ENCODE measurements around the gene SS18L1.

DNA sequence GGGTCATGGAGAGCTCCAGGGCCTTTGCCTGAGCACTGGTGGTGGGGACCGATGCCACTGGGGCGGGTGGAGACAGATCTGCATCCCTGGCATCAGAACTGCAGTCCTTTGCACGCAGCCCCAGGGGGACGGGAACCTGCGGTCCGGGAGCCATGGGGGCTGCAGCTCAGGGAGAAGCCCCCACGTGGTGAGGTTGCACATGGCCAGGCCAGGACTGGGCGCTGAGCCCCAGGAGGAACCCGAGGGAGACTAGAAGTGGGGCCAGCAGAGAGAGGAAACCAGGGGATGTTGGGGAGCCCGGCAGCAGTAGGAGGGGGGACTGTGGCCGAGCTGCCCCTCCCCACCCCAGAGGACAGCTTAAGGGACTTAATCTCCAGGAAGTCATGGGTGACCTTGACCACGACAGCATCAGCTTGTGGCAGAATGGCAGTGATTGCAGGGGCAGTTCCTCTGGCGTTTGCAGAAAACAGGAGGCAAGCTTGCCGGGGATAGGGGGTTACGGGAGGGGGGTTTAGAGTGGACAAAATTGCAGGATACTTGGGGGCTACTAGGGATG, 39.3 kb upstream of the SS18L1 start:
- TF ChIP-seq, protein P1, sequence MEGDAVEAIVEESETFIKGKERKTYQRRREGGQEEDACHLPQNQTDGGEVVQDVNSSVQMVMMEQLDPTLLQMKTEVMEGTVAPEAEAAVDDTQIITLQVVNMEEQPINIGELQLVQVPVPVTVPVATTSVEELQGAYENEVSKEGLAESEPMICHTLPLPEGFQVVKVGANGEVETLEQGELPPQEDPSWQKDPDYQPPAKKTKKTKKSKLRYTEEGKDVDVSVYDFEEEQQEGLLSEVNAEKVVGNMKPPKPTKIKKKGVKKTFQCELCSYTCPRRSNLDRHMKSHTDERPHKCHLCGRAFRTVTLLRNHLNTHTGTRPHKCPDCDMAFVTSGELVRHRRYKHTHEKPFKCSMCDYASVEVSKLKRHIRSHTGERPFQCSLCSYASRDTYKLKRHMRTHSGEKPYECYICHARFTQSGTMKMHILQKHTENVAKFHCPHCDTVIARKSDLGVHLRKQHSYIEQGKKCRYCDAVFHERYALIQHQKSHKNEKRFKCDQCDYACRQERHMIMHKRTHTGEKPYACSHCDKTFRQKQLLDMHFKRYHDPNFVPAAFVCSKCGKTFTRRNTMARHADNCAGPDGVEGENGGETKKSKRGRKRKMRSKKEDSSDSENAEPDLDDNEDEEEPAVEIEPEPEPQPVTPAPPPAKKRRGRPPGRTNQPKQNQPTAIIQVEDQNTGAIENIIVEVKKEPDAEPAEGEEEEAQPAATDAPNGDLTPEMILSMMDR (IDR thresholded peaks at IDR 0.05), result no peak
- TF ChIP-seq POLR2AphosphoS5 (IDR thresholded peaks at IDR 0.05) (no peak), POLR2A (IDR thresholded peaks at IDR 0.05) (no peak)
